Activated B cell treated with CpG ODN at 0.5 μM for 24 hours (primary cell): ENCODE data around the gene ADAM20. TPM values are rescaled to one million over a fixed set of nuclear protein-coding genes. Genes with fewer than 3 reads are reported as not detected.

ENCODE experiments used
- ATAC-seq: fragments of 200-7000 bp; cut with Tn5 transposase; one replicate; pipeline ENCODE4 v1.10.0; 2021; ENCODE audit warnings: low read depth, mild to moderate bottlenecking, moderate library complexity
- CTCF ChIA-PET: fragments of 350-600 bp; sonication (Branson Sonifier 250); formaldehyde crosslinking; loops from one replicate; lab custom pipeline; 2021; ENCODE audit warnings: antibody characterized with exemption; lab: Charles Lee
- POLR2A ChIA-PET: fragments of 350-600 bp; sonication (Branson Sonifier 250); formaldehyde crosslinking; loops from one replicate; lab custom pipeline; 2021; ENCODE audit warnings: antibody characterized with exemption; lab: Charles Lee
- DNase-seq: peaks from one replicate; pipeline ENCODE4 v3.0.0; 2022
- H3K27ac Mint-ChIP-seq: one replicate; pipeline ENCODE4 v1.8.0; 2020; ENCODE audit warnings: mixed read lengths
- H3K27me3 Mint-ChIP-seq: one replicate; pipeline ENCODE4 v1.8.0; 2021; ENCODE audit warnings: mixed read lengths
- H3K36me3 Mint-ChIP-seq: one replicate; pipeline ENCODE4 v1.8.0; 2021; ENCODE audit warnings: low read depth, mixed read lengths
- H3K4me1 Mint-ChIP-seq: one replicate; pipeline ENCODE4 v1.8.0; 2021; ENCODE audit warnings: mixed read lengths
- H3K4me3 Mint-ChIP-seq: one replicate; pipeline ENCODE4 v1.8.0; 2020; ENCODE audit warnings: mild to moderate bottlenecking, mixed read lengths
- H3K9me3 Mint-ChIP-seq: one replicate; pipeline ENCODE4 v1.8.0; 2020; ENCODE audit warnings: mixed read lengths
- CTCF ChIP-seq: fragments of 200-600 bp; IDR thresholded peaks from one replicate; pipeline ENCODE4 v1.8.0; 2022; ENCODE audit warnings: antibody characterized with exemption, mild to moderate bottlenecking
- intact Hi-C: fragments of 100-400 bp; cut with micrococcal nuclease; formaldehyde crosslinking; loops from one replicate; pipeline ENCODE4 v1.15.1; 2024
- total RNA-seq: library from RNA; stranded (reverse); gene quantifications from 2 replicates; pipeline ENCODE4 v1.2.3, GENCODE V29; 2022

ADAM20 gene
- total RNA-seq, 1 donor from 2014 or later, result 0.84 TPM

- no peak overlapping the region for H3K4me3 Mint-ChIP-seq
- no peak overlapping the region for H3K27ac Mint-ChIP-seq
- H3K4me1 Mint-ChIP-seq, result no peaks in the 10 kb centered on the region
- TF ChIP-seq CTCF, result no peak
- peaks cover 76% of the 10 kb centered on the region for H3K36me3 Mint-ChIP-seq
- H3K9me3 Mint-ChIP-seq, result peaks cover 30% of the 10 kb centered on the region
- intact Hi-C loops, result no loop called here
- ChIA-PET CTCF (no interaction called here), POLR2A (no interaction called here)
- ATAC-seq (no peak), DNase-seq (no peak)
- H3K27me3 Mint-ChIP-seq, result no peaks in the 10 kb centered on the region
Measured at GRCh38 chr14:70563869-70564268, 29.1 kb upstream of the ADAM20 start.

- no peak for DNase-seq
- Mint-ChIP-seq H3K4me3 (no peak overlapping the region), H3K27ac (no peak overlapping the region), H3K27me3 (no peaks in the 10 kb centered on the region), H3K4me1 (no peaks in the 10 kb centered on the region), H3K9me3 (peaks cover 30% of the 10 kb centered on the region), H3K36me3 (peaks cover 75% of the 10 kb centered on the region)
- intact Hi-C loops, result no loop called here
- ATAC-seq, result no peak
- no peak for TF ChIP-seq CTCF
- ChIA-PET POLR2A (no interaction called here), CTCF (no interaction called here)
Measured at GRCh38 chr14:70563417-70563816, 28.6 kb upstream of the ADAM20 start.

GRCh38 chr14:70558356-70558755 lies 23.6 kb upstream of the ADAM20 start:
- Mint-ChIP-seq H3K36me3 (peaks cover 47% of the 10 kb centered on the region), H3K27ac (no peak overlapping the region), H3K4me1 (no peaks in the 10 kb centered on the region), H3K27me3 (no peaks in the 10 kb centered on the region), H3K4me3 (no peak overlapping the region), H3K9me3 (peaks cover 18% of the 10 kb centered on the region)
- no peak for ATAC-seq
- CTCF ChIA-PET, result no interaction called here
- DNase-seq, result no peak
- POLR2A ChIA-PET, result no interaction called here
- intact Hi-C loops, result no loop called here
- TF ChIP-seq CTCF, result no peak

GRCh38 chr14:70555890-70556289 lies 21.1 kb upstream of the ADAM20 start:
- POLR2A ChIA-PET, result no interaction called here
- H3K27ac Mint-ChIP-seq, result no peak overlapping the region
- no peak for TF ChIP-seq CTCF
- H3K9me3 Mint-ChIP-seq, result peaks cover 4% of the 10 kb centered on the region
- ATAC-seq (no peak), DNase-seq (no peak)
- no peaks in the 10 kb centered on the region for H3K4me1 Mint-ChIP-seq
- CTCF ChIA-PET, result no interaction called here
- H3K4me3 Mint-ChIP-seq, result peak overlapping the region; percentile 33
- H3K36me3 Mint-ChIP-seq, result peaks cover 22% of the 10 kb centered on the region
- no peaks in the 10 kb centered on the region for H3K27me3 Mint-ChIP-seq
- intact Hi-C loops, result no loop called here

- Mint-ChIP-seq H3K4me3 (no peak overlapping the region), H3K36me3 (peaks cover 7% of the 10 kb centered on the region), H3K9me3 (peaks cover 3% of the 10 kb centered on the region), H3K4me1 (peaks cover 3% of the 10 kb centered on the region), H3K27ac (no peak overlapping the region), H3K27me3 (no peaks in the 10 kb centered on the region)
- no peak for TF ChIP-seq CTCF
- no peak for DNase-seq
- CTCF ChIA-PET, result no interaction called here
- intact Hi-C loops, result no loop called here
- no peak for ATAC-seq
- POLR2A ChIA-PET, result no interaction called here
Measured at GRCh38 chr14:70538087-70538486, 3.3 kb upstream of the ADAM20 start.
